Activated CD4-positive, alpha-beta T cell treated with anti-CD3 and anti-CD28 coated beads, Interleukin-2, amount 50 U/mL, for 16 hours (primary cell): ENCODE results near the gene OSCAR.
"Not testable (repeated sequence)": the region's sequence is repeated elsewhere in the genome, so short reads cannot be mapped to it uniquely, and the experiment has no call there.

Experiments used
- DNase-seq: peaks from one replicate; pipeline ENCODE4 v3.0.0-alpha.2; 2020

Gene OSCAR

GRCh38 chr19:54124393-54124792 lies 23.8 kb upstream of the OSCAR start:
- no peak for DNase-seq

- DNase-seq: no peak
Observed at GRCh38 chr19:54123682-54124081, 23.1 kb upstream of the OSCAR start.

DNA sequence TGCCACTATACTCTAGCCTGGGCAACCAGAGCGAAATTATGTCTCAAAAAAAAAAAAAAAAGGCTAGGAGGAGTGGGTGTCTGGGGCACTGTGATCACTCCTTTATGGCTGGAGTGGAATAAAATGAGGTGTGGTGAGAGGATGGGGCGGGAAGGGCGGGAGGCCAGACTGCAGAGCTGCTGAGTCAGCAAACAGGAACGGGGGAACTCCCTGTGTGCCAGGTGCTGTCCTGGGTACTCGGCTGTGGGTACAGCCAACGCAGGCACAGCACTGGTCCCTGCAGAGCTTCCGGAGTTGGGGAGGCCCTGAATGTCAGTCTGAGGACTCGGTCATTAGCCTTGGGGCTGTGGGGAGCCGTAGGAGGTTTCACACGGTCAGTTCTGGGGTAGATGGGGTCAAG lies 20.7 kb upstream of the OSCAR start:
- no peak for DNase-seq

DNA sequence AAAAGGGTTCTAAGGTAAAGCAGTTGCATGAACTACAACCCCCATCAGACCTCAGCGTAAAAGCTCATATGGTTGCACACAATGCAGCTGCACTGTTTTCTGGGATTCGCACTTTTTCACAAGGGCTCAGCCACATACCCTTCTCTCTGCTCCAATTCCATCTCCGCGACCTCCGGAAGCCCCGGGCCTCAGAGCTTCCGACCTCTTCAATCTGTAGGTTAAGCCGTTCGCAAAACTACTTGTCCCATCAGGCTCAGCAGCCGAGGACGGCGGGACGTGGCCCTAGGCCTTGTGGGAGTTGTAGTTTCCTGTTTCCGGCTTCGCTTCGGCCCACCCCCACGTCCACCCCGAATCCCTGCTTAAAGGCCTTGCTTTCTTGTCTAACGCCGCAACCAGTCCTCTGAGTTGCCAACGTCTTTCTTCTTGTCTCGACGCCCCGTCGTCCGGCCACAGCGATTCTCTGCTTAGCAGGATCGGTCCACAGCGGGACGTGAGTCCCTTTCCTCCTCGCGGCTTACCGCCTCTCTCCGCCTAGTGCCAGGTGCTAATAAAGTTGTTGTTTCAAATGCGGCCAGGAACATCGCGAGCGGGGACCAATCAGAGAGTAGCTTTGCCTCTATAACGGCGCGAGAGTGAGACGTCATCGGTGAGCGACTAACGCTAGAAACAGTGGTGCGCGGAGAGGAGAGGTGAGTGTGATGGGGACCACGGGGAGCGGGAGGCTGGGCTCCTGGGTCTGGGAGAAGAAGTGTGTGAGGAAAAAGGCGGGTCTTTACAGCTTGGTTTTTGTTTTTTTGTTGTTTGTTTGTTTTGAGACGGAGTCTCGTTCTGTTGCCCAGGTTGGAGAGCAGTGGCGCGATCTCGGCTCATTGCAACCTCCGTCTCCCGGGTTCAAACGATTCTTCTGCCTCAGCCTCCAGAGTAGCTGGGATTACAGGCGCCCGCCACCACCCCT lies 14.8 kb upstream of the OSCAR start, which contains the start of the genes PRPF31 and TFPT:
TSS of gene PRPF31 (plus strand) at position 646 of the 955 bp plus-strand sequence. CDS start 2,525 bp downstream, outside the sequence.
TSS of gene TFPT (minus strand) at position 549 of the 955 bp plus-strand sequence. CDS start at position 161, 388 bp downstream.
- peak; percentile 98 for DNase-seq

GRCh38 chr19:54114340-54115108 lies 13.9 kb upstream of the OSCAR start:
- peak; percentile 73 for DNase-seq

GRCh38 chr19:54109651-54110050 lies 9.0 kb upstream of the OSCAR start:
- DNase-seq: no peak

- no peak for DNase-seq
Observed at GRCh38 chr19:54108496-54108895, 7.9 kb upstream of the OSCAR start.

GRCh38 chr19:54107876-54108490 lies 7.4 kb upstream of the OSCAR start:
- no peak for DNase-seq

- DNase-seq: no peak
Observed at GRCh38 chr19:54106716-54107115, 6.1 kb upstream of the OSCAR start.

DNA sequence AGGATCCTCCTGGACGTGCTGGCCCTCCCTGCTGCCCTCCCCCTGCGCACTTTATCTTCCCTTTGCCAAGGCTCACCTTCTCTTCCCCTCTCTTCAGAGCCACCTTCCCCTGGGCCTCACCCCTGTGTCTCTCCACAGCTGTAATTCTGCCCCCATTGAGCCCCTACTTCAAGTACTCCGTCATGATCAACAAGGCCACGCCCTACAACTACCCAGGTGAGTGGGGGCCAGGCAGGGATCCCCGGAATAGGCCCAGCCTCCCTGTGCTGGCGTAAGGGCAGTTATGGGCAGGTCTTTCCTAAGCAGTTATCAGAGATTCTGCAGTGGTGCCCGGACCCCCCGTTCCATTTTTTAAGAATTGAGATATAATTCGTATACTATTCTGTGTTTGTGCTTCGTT lies 5.2 kb upstream of the OSCAR start:
- DNase-seq: no peak

- DNase-seq: no peak
Observed at GRCh38 chr19:54104998-54105715, 4.6 kb upstream of the OSCAR start.

GRCh38 chr19:54102421-54103169 lies 2.0 kb upstream of the OSCAR start, which contains the start of gene NDUFA3:
Gene NDUFA3, plus strand, starts transcription at chr19:54102855. Its CDS starts 24 bp downstream, at chr19:54102879.
- DNase-seq: peak; percentile 99

GRCh38 chr19:54099903-54100255 lies 724 bp downstream of the OSCAR start:
- not testable (repeated sequence) for DNase-seq

DNA sequence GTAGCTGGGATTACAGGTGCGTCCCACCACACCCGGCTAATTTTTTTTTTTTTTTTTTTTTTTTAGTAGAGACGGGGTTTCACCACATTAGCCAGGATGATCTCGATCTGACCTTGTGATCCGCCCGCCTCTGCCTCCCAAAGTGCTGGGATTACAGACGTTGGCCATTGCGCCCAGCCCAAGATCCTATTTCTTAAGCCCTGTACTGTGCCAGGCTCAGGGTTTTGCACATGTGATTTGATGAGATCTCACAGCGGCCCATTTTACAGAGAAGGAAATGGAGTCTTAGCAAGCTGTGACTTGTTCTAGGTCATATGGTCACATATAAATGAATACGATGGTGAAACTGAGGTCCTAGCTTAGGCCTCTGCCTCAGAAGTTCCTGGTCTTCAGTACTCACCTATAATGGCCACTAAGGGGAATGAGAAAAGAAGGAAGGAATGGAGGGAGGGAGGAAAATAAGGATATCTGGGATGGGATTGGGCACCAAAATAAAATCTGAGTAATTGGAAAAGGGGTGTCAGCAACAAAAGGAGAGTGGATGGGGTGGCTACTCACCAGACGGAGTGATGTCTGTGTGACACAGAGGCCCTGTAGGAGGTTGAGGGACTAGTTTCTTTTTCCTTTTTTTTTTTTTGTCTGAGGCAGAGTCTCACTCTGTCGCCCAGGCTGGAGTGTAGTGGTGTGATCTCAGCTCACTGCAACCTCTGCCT lies 1.3 kb downstream of the OSCAR start:
- DNase-seq: no peak

- DNase-seq: peak; percentile 27
Observed at GRCh38 chr19:54096617-54097106, 3.9 kb downstream of the OSCAR start.

GRCh38 chr19:54095859-54096616 lies 4.6 kb downstream of the OSCAR start:
- DNase-seq: peak; percentile 35

GRCh38 chr19:54095136-54095858 lies 5.3 kb downstream of the OSCAR start:
- no peak for DNase-seq

- DNase-seq: no peak
Observed at GRCh38 chr19:54094426-54095000, 6.1 kb downstream of the OSCAR start.

DNA sequence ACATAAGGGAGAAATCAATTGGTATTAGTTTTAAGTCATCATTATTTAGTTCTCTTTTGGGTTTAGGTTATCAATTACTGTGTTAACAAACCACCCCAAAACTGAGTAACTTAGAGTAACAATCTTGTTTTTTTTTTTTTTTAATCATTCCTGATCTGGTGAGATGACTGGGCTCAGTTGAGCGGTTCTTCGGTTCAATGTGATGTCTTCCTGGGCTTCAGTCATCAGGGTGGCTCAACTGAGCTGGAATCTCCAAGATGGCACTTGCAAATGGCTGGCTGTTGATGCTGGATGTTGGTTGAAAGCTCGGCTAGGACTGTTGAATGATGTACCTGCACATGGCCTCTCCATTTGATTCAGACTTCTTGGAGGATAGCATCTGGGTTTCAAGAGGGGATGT lies 16.2 kb downstream of the OSCAR start:
- no peak for DNase-seq
